AG10803 (cell line): ENCODE results near the gene GDPD2.

Source experiments
- DNase-seq: peaks from one replicate; pipeline ENCODE4 v3.0.0; 2010; ENCODE audit warnings: low read depth
- H3K4me3 ChIP-seq: 2 replicates; pipeline ENCODE4 v1.5.1; 2011; ENCODE audit warnings: mild to moderate bottlenecking, low read length, control low read depth
- TF ChIP-seq, protein P1 (sequence below): conservative IDR thresholded peaks from 2 replicates; pipeline ENCODE4 v1.5.1; 2011; ENCODE audit warnings: mild to moderate bottlenecking, low read length, control low read depth, inconsistent platforms

The GDPD2 gene

DNA sequence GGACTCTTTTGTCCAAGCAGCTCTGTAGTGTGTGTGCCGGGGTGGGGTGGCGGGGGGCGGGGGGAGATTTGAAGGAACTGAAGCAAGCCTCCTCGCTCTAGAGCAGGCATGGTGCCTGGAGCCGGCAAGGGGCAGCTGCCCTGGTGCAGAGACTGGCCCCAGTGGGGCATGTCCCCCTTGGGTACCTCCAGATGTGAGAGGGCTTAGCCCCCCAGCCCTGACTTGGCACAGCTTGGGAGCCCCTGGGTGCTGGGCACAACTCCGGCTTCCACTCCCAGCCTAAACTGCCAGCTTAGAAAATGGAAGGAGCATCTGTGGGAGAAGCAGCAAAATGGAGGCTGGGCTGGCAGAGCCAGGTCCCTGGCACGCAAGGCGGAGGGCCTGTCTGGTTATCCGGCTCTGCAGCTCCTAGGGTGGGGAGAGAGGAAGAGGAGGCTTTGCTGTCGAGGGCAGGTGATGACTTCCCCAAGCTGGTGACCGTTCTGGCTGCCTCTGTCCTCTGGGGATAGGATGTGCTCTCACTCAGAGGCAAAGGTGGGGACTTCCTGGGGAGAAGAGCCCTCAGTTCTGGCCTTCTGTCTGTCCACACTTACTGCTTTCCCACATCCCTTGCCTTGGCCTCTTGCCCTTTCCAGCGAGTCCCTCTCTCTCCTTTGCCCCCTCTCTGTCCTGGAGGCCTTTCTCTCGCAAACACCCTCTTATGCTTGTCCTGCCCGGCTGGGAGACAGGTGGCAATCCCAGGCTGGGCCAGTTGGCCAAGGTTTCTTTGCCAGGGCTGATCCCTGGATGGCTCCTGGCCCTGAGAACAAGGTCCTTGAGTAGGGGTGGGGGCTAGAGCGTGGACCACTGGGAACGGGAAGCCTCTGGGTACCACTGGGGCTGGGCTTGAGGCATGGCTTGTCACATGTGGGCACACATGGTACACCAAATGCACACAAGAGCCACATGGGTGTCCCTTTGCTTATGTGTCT lies 23.6 kb downstream of the GDPD2 start:
- DNase-seq, result no peak
- no peak overlapping the region for H3K4me3 ChIP-seq
- TF ChIP-seq, protein P1, sequence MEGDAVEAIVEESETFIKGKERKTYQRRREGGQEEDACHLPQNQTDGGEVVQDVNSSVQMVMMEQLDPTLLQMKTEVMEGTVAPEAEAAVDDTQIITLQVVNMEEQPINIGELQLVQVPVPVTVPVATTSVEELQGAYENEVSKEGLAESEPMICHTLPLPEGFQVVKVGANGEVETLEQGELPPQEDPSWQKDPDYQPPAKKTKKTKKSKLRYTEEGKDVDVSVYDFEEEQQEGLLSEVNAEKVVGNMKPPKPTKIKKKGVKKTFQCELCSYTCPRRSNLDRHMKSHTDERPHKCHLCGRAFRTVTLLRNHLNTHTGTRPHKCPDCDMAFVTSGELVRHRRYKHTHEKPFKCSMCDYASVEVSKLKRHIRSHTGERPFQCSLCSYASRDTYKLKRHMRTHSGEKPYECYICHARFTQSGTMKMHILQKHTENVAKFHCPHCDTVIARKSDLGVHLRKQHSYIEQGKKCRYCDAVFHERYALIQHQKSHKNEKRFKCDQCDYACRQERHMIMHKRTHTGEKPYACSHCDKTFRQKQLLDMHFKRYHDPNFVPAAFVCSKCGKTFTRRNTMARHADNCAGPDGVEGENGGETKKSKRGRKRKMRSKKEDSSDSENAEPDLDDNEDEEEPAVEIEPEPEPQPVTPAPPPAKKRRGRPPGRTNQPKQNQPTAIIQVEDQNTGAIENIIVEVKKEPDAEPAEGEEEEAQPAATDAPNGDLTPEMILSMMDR, result no peak

- no peak overlapping the region for H3K4me3 ChIP-seq
- no peak for DNase-seq
- TF ChIP-seq, protein P1, result no peak
These were observed 26.4 kb downstream of the GDPD2 start for GRCh38 chrX:70449457-70449966.

DNA sequence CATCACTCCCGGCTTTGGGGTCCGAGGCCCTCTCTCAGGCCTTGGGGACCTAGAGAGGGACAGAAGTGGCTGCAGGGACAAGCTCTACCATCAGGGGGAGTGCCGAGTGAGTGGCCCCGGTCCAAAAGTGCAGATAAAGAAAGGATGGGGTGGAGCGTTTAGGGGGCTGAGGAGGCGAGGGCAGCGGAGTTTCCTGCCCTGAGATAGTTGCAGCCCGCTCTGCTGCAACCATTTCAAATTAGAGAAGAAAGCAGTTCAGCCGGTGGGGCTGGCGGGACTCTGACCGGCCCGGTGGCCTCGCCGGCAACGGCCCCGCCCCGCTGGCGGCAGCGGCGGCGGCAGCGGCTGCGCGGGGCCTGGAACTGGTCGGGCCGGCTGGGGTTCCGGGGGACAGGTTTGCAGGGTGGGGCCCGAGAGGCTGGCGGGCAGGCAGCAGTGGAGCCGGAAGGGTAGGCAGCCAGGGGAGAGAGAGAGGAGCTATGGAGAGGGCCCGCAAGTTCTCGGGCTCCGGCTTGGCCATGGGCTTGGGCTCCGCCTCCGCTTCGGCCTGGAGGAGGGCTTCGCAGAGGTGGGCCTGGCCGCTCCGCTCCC lies 29.1 kb downstream of the GDPD2 start:
- H3K4me3 ChIP-seq, result peak overlapping the region; percentile 63
- TF ChIP-seq, protein P1, result peak; percentile 67
- DNase-seq, result peak; percentile 26

GRCh38 chrX:70453024-70453618 lies 30.0 kb downstream of the GDPD2 start:
- TF ChIP-seq, protein P1, result no peak
- no peak for DNase-seq
- peak overlapping the region; percentile 63 for H3K4me3 ChIP-seq

- TF ChIP-seq, protein P1, result peak; percentile 80
- DNase-seq, result peak; percentile 36
- peak overlapping the region; percentile 47 for H3K4me3 ChIP-seq
These were observed 31.6 kb downstream of the GDPD2 start for GRCh38 chrX:70454441-70455365.
